Measurements from ENCODE around the gene TMEM18.

Gene TMEM18

DNA sequence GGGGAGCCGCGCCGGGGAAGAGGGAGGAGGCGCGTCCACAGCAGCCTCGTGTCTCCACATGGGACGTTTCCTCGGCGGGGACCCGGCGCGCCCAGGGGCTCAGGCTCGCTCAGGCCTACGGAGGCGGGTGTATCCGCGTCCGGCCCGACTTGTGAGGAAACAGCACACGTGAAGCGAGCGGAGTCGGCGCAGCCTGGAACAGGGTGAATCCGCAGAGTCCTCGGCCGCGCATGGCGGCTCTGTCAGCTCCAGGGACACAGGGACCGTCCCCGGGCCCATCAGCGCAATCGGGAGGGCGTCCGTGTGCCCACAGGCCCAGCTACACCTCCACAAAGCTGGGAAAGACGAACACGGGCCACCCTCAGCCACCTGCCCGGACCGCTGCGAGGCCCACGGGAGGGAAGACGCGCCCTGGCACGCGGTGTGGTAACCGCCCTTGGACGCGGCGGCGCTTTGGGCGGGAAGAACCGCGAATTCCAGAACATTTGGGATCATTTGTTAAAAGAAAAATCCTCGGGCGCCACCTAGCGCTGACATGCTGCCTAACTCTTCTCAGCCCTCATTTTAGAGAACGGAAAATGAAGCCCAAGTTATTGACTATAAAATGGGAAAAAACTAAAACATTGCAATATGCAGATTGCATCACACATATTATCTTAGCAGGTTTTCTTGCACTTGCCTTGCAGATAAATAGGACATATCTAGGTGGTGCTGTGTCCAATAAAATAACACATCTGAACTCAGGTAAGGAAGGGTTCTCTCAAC lies 40.4 kb downstream of the TMEM18 start:
- in situ Hi-C loops (cut with MboI; ENCODE audit: low sequenced_read_pairs), result no loop called here

DNA sequence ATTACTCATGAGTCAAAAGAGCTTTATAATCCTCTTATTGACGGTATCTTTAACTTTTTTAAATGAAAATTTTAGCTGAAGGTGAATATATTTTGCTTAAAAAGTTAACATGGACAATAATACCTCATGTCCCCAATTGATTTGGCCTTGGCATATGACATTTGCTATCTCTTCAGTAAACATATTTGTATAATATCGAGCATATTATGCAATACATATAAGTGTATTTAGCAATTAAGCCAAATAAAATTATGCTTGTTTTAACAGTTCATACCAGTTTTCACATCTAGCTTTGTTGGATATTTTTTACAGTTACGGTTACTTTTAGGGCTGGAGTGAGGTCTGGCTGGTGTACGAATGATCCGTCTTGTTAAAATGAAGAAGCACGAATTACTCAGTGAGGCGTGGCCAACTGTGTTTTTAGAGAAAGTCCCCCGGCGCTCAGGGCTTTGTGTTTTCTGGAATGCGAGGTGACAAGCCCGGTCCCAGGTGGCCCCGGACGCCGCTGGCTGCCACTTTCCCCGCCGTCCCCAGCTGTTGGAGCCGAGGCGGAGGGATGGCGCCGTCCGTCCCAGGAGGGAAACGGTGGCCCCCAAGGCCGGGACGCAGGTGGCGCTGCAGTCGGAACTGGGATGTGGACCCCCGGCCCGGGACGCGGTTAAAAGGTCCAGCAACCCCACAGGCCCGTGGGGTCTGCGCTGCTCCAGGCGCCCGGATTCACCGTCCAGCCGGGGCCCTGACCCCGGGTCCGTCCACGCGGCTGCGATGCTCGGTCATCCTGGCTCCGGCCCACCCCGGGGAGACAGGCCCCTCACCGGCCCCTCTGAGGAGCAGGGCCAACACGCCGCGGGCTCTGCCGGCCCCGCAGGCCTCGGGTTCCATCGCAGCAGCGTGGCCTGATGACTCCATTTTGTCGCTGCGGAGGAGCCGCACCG lies 41.3 kb downstream of the TMEM18 start:
- in situ Hi-C loops (cut with MboI; ENCODE audit: low sequenced_read_pairs), result no loop called here

- in situ Hi-C loops (cut with MboI; ENCODE audit: low sequenced_read_pairs), result no loop called here
Observed at GRCh38 chr2:634636-635388, 42.4 kb downstream of the TMEM18 start.

GRCh38 chr2:634041-634440 lies 43.2 kb downstream of the TMEM18 start:
- in situ Hi-C loops (cut with MboI; ENCODE audit: low sequenced_read_pairs), result no loop called here

DNA sequence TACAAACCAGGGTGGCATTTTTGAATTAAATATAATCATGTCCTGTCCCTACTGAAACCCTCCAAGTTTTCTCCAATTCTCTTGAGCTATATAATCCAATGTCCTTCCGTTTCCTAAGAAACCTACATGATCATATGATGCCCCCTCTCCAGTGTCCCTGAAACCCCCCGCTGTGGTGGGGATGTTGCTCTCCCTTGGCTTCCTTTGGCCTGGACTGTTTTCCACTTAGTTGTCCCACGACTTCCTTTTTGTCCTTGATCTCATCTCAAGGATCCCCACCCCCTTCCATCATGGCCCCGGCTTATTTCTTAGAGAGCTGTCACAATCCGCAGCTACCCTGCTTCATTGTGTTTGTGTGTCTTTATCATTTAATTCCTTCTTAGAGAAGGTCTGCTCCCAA lies 43.8 kb downstream of the TMEM18 start:
- in situ Hi-C loops (cut with MboI; ENCODE audit: low sequenced_read_pairs), result no loop called here

GRCh38 chr2:632471-632870 lies 44.7 kb downstream of the TMEM18 start:
- in situ Hi-C loops (cut with MboI; ENCODE audit: low sequenced_read_pairs), result no loop called here

DNA sequence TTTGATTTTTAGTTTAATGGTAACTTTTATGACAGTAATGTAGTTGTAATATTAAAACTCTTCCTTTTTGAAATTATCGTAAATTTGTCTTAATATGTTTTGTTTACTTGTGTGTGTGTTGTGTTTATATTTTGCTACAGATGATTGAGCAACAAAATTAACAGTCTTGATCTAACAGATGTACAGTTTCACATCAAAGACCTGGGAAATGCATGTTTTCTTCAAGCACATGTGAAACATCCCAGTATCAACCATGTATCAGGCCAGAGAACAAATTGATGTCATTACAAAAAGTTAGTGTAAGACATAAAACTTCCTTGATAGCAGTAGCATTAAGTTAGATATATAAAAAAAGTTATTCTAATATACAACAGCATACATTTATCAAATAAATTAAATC lies 45.5 kb downstream of the TMEM18 start:
- in situ Hi-C loops (cut with MboI; ENCODE audit: low sequenced_read_pairs), result no loop called here

- in situ Hi-C loops (cut with MboI; ENCODE audit: low sequenced_read_pairs), result no loop called here
Observed at GRCh38 chr2:630451-631320, 46.5 kb downstream of the TMEM18 start.

- in situ Hi-C loops (cut with MboI; ENCODE audit: low sequenced_read_pairs), result no loop called here
Observed at GRCh38 chr2:629961-630360, 47.2 kb downstream of the TMEM18 start.

GRCh38 chr2:628651-629050 lies 48.6 kb downstream of the TMEM18 start:
- in situ Hi-C loops (cut with MboI; ENCODE audit: low sequenced_read_pairs), result no loop called here

DNA sequence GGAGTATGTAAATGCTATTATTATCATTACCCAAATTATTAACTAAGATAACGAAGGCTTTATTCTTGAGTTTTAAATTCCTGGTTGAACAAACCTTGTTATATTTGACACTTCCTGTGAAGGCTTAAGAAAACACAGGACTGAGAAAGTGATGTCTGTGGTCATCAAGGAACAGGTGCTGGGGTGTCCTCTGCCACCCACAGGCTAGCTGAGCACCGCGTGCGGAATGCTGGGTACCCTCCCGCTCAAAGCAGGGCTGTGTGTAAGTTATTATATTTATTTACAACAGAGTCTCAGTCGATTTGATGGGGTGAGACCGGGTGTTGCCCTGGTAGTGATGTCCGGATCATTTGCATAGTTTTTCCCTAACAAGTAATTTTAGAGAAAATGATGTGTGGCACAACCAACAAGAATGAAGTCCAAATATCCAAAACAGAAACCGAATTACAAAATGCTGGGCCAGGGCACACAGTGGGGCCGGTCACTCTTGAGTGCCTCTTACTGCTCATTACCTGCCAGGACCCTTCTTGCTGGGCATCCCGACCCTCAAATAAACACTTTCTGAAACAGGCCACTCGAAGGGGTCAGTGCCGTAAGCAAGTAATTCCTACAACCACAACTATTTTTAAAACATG lies 49.2 kb downstream of the TMEM18 start:
- in situ Hi-C loops (cut with MboI; ENCODE audit: low sequenced_read_pairs), result no loop called here

GRCh38 chr2:627340-627709 lies 49.9 kb downstream of the TMEM18 start:
- in situ Hi-C loops (cut with MboI; ENCODE audit: low sequenced_read_pairs), result no loop called here

DNA sequence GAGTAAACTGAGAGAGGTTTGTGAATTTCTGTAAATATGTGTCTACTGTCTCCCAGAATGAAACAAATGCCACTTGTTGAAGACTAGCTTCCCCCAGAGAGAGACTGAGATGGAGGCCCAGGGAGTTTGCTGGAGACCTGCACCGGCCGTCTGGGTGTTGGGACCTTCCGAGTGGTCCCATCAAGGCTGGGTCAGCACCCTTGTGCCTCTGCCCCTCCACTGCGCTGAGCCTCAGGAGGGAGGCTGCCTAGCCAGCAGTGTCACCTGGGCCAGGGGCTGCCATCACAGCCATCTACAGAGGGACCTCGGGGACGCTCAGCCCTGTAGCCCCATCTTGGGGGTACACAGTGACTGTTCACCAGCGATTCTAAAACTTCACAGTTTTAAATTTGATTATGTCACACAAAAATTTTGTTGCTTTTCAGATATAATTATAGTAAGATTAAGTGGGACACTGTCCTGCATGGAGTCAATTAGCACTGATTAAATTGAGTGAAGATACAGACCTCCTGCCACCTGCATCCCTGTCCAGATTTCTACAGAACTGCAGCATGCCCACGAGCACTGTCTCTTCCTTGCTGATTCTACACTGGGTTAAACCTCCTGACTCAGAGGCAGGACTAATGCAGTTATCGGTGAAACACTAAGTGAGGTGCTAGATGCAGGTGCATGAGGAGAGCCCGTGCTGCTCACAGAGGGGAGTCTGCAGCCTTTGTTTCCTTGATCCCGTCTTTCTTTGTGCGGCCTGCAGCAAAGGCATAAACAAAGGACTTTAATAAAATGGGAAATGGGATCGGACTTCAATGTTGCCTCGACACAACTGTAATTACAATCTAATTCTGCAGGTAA lies 50.5 kb downstream of the TMEM18 start:
- in situ Hi-C loops (cut with MboI; ENCODE audit: low sequenced_read_pairs), result no loop called here

GRCh38 chr2:625415-626333 lies 51.5 kb downstream of the TMEM18 start:
- in situ Hi-C loops (cut with MboI; ENCODE audit: low sequenced_read_pairs), result no loop called here

GRCh38 chr2:624551-625347 lies 52.5 kb downstream of the TMEM18 start:
- in situ Hi-C loops (cut with MboI; ENCODE audit: low sequenced_read_pairs), result no loop called here

DNA sequence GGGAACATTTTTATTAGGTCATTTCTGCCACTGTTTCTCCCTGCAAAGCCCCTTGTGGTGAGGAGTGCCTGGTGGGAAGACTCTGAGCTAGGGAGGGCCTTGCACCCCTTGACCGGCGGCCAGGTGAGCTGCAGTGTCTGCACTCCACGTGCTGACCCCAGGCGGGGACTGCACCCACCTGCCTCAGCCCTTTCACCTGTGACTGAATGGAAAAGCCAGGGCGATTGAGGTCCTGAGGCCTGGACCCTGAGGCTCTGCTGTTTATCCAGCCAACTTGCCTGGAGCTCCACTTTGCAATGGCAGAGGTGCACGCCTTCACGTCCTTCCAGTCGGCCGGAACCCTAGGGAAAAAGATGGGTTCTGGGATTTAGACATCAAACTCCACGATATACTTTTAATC lies 53.1 kb downstream of the TMEM18 start:
- in situ Hi-C loops (cut with MboI; ENCODE audit: low sequenced_read_pairs), result no loop called here
